HS-27A (cell line): ENCODE results near the gene PPM1H.
"Not testable (repeated sequence)": the region's sequence is repeated elsewhere in the genome, so short reads cannot be mapped to it uniquely, and the experiment has no call there.

Experiments used
- DNase-seq: peaks from one replicate; pipeline ENCODE4 v3.0.0-alpha.2; 2012; ENCODE audit warnings: low read depth, missing footprints

PPM1H gene

DNA sequence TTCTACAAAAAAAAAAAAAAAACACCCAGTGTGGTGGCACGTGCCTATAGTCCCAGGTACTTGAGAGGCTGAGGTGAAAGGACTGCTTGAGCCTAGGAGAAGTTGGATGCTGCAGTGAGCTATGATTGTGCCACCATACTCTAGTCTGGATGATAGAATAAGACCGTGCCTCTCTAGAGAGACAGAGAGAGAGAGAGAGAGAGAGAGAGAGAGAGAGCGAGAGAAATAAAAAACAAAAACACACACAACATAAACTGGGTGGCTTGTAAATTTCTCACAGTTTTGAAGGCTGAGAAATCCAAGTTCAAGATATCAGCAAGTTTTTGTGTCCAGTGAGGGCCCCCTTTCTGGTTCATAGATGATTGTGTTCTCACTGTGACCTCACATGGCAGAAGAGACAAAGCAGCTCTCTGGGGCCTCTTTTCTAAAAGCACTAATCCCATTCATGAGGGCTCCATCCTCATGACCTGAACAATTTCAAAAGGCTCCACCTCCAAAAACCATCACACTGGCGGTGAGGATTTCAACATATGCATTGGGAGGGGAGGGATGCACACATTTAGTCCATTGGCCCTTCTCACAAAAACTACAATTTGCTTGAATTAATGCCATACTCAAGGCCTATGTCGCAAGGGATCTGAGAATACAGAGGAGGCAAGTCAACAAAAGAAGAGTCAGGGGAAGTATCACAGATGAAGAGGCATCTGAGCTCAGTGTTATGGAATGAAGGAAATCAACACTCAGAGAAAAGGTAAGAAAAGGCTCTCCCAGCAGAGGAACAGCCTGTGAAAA is 94.9 kb downstream of the PPM1H start:
- DNase-seq, result no peak

DNA sequence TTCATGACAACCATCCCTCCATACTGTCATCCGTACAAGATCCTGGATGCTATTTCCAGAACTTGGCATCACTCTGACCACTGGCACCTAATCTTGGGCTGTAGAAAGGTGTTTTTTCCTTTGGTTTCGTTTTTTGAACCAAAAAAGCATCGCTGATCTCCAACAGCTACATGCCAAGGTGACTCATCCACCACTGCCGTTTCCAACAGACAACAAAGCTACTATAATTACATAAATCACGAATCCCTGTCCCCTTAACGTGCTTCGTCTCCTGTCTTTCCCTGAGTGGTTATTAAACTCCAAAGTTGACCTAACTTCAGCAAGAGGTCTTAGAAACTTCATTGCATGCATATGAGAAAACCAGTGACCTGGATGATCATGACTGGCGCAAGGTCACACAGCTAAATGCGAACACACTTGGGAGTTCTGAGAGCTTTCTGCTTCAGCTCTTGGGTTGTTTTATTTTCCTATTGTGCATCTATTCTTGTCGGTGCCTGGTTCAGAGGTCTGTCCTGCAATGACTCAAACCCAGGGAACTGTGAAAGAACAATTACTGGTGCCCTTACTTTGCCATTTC is 99.9 kb downstream of the PPM1H start:
- DNase-seq, result no peak

DNA sequence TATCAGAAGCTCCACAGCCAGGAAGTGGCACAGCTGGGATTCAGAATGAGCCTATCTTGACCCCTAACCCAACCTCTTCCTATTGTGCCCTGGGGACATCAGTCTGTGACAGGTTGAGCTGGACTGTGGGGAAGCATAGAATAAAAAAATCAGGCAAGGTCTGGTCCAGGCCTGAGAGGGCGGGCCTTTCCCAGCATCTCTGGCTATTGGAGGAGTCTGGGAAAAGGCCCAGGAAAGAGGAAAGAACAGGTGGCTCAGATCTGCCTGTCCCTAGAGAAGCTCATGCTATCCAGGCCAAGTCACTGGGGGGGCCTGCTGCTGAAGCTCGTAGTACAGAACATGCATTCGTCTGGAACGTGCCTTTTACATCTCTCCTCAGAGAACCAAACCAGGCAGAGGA is 100.5 kb downstream of the PPM1H start:
- no peak for DNase-seq

DNA sequence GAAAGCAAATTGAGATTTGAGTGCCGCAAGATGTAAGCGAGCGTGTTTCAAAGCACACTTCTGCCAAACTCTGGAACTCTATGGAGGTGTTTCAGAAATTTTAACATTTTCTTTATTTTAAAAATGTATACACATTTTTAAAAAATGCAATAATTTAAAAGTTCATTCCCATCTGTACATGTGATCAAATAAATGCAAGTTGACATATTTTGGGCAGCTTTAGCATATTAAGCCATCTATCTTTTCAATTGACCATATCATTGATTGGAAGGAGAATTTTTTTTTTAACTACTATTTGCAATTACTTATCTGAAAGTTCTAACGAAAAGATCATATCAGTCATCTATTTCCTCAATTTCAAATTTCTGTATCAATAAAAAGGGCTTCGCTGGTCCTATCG is 101.3 kb downstream of the PPM1H start:
- DNase-seq, result no peak

DNA sequence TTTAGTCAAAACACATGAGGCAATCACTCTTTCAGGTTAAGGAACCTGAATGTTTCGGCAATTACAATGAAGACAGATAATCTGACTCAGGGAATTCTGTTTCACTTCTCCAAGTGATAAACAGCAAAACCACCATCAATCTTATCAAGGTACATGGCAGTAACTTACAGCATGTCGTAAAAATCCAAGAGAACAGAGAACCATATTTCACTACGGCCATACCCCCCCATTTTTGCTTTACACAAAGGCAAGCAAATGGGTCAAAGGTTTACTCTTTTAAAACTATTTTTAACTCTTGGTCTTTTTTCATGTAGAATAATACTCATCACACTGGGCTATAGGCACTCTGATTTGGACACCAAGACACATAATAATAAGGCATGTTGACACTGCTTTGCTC is 102.4 kb downstream of the PPM1H start:
- DNase-seq, result no peak

DNA sequence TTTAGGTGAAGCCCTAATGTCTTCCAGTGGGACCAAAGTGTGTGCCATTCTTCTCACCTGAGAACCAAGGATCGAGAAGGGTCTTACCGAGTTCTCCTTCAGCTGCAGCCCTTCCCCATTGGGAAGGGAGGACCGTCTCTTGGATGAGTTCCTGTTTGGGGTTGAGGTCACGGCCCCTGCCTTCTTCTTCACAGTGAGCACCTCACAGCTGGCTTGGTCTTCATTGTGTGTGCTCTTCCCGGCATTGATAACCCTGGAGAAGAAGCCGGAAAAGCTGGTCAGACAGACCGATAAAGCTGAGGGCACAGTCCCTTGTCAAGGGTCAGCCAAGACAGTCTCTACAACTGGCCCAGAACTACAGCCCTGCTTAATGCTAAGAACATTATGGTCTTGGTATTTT is 102.9 kb downstream of the PPM1H start:
- no peak for DNase-seq

DNA sequence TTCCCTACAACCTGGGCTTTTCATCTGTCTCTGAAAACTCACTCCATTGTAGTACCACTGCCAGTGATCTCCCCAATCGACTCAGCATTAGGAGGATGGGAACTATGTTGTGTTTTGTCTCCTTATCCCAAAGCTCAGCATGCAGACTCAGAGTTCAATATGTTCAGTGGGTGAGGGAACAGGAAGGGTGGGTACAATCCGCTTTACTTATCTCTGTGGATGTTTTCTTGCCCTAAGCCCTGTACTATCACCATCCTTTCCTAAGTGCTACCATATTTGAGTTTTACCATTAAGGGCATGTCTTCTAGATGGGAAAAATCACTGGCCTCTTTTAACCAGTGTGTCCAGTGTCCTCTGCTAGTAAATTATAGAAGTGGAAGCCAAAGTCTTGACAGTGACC is 107.1 kb downstream of the PPM1H start:
- DNase-seq, result no peak

DNA sequence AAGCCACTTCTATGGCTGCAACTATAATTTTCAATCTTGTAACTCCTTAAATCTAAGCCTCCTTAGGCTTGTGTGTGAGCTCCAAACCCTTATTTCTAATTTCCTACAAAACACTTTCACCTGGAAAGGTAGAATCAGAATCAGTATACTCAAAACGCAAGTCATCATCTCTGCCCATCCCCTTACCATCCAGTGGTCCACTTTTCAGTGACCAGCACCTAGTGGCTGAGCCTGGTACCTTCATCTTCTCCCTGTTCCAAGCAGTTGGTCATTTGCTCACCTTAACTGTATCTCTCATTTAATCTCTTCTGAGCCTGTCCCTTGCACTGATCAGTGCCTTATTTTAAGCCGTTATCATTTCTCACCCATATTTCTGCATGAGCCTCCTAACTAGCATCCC is 107.9 kb downstream of the PPM1H start:
- DNase-seq, result no peak

DNA sequence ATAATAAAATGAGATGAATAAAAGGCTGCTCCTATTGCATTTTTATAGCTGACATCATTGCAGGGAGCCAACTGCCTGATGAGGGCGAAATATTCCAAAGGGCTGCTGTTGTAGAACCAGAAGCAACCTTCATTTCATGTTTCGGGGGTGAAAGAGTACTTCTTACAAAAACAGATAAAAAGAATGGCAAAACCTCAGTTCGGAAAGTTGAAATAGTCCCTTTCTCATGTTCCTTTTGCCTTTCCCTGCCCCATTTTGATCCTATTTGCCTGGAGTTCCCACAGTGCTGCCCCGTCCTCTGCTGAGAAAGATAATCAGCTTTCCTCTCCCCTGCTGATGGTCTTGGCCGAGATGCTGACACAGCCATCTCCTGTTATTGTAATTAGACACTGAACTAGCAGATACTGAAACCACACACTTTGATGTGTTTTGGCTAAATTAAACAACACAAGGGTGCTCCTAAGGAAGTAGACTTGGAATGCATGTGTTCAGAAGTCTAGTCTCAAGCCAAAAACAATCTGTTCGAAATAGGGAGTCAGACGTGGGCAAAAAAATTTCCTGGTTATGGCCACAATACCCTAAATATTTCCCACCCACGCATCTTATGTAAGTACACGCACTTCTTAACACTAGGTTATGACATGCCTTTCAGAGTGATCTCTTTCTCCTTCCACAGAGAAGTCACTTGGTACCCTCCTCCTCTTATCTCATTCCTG is 117.2 kb downstream of the PPM1H start:
- DNase-seq, result no peak

DNA sequence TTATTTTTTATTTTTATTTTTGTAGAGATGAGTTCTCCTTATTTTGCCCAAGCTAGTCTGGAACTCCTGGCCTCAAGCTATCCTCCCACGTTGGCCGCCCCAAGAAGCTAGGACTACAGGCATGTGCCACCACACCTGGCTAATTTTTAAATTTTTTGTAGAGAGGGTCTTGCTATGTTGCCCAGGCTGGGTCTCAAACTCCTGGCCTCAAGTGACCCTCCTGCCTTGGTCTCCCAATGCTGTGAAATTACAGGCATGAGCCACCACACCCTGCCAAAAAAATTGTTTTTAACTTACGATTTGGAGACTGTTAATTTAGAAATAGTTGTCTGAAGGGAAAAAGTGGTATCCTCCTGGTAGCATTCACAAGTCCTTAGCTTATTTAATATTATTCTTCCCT is 120.7 kb downstream of the PPM1H start:
- DNase-seq, result no peak

DNA sequence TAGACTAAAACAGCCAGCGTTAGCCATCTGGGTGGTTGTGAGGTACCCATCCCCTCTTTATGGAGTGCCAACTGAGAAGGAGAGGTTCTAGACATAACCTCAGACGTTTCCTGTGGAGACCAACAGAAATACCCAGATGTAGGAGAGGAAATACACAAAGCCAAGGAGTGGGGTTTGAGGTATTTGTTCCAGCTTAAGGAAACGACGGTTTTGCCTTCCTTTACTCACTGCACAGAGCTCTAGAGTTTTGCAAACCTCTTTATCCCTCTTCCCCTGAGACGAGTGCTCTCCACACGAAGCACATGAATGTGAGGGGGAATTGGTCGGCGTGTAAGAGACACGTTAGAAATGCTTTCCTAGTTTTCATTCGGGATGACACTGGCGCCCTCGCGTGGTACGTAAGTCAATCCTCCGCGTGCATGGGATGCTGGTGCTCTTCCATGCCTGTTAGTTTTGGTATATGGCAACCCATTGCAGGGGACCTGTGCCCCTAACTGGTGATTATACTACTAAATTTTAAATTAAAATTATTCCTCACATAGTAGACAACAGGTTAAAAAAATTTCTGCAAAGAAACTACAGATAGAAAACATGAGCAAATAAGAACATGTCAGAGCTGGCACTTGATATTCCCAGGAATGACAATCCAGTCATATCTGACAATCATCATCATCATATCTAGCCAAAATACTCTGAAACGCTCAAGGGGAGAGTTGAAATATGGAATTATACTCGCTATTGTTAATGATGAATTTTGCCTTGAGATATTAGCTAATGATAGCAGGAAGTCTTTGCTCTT is 121.7 kb downstream of the PPM1H start:
- peak; percentile 29 for DNase-seq

DNA sequence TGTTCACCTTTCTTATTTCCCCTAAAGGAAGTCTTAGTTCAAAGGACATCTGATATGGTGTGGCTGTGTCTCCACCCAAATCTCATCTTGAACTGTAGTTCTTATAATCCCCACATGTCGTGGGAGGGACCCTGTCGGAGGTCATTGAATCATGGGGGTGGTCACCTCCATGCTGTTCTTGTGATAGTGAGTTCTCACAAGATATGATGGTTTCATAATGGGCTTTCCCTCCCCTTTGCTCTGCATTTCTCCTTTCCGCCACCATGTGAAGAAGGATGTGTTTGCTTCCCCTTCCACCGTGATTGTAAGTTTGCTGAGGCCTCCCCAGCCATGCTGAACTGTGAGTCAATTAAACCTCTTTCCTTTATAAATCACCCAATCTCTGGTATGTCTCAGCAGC is 123.5 kb downstream of the PPM1H start:
- not testable (repeated sequence) for DNase-seq

DNA sequence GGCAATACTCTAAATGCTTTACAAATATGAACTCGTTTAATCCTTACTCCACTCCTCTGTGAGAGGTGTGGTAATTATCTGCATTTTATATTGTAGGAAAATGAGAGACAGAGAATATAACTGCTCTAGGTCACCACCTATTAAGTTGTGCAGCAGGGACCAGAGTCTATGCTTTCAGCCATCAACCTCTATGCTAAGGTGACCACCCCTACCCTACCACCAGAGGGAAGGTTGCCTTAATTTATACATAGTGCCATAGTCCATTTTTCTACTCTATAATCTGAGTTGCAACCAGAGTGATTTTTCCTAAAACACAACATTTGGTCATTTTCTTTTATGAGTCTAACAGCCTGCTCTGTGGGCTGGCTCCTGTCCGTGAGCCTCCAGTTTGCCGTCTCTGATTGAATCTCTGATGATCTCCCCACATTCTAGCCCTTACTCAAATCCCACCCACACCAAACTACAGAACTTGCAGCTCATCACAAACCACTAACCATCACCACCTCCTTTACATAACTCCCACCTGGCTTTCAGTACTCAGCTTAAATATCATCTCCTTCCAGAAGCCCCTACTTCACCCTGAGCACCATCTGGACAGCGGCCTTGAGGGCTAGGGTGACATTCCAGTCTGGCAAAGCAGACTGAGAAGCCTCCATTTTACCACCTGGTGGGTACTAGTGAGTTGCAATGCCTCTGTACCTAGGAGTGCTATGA is 126.6 kb downstream of the PPM1H start:
- DNase-seq, result no peak

DNA sequence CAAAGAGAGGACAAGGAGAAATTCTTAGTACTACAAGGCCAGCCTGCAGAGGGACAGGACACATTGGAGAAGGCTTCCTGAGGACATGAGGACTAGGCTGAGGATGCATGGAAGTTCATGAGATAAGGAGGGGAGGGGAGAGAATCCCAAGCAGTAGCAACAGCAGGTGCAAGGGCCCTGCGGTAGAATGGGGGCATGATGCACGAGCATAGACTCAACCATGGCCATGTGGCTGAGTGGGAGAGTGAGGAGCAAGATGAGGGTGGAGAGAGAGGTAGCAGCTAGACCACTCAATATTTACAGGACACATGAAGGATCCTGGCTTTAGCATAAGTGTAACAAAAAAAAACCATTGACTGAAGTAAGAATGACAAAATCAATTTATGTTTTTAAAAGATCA is 128.1 kb downstream of the PPM1H start:
- DNase-seq, result no peak

DNA sequence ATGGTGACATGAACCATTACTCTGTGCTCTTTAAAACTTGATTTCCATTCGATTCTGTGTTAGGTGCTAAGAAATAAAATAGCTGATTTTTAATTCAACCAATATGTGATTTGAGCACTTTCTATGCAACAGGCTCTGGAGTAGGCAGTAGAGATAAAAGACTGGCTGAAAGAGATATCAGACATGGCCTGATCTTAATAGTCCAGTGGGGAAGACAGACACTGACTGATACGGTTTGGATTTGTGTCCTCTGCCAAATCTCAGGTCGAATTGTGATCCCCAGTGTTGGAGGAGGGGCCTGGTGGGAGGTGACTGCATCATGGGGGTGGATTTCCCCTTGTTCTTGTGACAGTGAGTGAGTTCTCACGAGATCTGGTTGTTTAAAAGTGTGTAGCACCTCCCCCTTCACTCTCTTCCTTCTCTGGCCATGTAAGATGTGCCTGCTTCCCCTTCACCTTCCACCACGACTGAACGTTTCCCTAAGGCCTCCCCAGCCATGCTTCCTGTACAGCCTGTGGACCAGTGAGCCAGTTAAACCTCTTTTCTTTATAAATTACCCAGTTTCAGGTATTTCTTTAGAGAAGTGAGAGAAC is 128.6 kb downstream of the PPM1H start:
- DNase-seq, result no peak

DNA sequence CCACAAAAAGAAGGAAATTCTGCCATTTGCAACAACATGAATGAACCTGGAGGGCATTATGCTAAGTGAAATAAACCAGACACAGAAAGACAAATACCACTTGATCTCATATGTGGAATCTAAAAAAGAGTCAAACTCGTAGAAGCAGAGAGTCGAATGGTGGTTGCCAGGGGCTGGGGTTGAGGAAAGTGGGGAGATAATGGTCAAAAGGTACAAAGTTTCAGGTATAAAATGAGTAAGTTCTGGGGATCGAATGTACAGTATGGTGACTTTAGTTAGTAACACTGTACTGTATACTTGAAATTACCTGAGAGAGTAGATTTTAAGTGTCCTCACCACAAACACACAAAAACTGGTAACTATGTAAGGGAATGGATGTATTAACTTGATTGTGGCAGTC is 129.4 kb downstream of the PPM1H start:
- DNase-seq, result no peak

DNA sequence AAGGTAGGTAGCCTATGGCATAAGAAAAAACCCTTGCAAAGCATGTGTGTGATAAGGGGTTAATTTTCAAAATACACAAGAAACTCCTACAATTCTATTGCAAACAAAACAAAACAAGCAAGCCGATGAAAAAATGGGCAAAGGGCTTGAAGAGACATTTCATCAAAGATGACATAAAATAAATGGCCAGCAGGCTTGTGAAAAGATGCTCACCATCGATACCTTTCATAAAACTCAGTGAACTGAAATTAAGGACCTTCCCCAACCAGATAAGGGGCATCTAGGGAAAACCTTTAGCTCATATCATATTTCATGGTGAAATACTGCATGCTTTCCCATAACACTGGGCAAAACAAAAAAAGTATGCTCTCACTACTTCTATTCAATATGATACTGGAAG is 131.2 kb downstream of the PPM1H start:
- DNase-seq, result no peak

DNA sequence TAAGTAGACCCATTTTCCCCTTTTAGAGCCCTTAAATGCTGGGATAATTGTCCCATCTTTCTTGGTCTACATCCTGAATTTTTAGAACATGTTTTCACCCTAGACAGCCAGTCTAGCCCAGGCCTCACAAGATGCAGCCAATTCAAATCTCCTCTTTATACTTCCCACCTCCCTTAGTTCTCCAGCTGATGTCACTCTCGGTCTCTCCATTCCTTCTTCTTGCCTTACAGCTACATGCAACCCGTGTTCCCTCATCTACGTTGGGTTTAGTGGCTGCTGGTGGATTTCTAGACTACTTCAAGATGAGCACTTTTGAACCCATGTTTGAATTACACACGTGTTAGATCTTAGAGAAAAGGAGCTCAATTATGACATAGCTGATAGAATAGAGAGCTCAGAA is 132.0 kb downstream of the PPM1H start:
- no peak for DNase-seq

DNA sequence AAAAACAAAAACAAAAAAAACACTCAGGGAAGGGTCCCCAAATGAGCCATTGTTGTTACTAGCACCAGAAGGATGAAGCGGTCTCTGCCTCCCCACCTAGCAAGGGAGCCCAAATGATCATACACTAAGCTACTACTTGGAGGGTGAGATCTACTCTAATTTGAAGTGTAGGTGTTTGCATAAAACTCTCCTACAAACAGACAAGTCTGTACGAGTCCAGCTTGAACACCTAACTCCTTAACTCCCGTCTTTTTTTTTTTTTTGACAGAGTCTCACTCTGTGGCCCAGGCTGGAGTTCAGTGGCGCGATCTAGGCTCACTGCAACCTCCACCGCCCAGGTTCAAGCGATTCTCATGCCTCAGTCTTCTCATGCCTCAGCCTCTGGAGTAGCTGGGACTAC is 132.6 kb downstream of the PPM1H start:
- no peak for DNase-seq

DNA sequence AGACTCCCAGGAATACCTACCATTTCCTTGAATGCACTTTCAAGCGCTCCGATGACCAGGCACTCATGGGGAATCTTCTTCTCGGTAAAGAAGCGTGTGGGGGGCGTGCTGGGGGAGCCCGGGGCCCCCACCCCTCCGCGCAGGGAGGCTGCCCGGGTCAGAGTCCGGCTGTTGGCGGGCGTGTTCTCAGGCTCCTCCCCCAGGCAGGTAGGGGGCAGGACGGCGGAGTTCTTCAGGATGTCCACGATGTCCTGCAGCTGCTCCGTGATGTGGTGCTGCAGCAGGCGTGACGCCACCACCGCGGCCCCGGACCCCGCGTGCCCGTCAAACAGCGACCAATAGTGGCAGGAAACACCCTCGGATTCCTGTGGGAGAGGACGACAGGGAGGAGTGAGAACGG is 133.2 kb downstream of the PPM1H start:
- no peak for DNase-seq

DNA sequence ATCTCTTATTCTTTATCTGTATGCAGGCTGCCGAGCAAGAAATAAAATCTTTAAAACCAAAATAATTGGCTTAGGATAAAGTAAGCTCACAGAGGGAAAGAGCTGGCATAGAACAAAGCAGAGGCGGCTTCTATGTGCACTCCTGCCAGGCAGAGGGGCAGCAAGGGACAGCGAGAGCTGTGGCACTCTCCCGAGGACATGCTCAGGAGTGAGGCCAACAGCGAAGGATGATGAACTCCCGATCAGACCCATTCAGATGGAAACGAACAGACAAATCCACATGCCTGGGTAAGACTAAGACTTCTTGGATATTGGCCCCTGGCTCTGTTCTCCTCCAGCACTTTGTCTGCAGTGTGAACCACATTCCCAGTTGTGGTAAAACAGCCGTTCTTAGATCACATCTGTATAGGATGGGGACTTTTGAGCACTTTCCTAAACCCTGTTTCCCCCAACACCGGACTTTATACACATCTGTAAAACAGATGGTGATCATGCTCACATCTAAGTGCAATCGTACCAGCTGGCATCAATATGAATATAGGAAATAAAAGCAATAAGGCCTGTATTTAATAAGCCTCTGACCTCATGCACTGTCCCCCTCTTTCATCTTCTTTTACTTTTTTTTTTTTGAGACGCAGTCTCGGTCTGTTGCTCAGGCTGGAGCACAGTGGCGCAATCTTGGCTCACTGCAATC is 134.1 kb downstream of the PPM1H start:
- no peak for DNase-seq
